GM11168 (cell line): ENCODE data around the gene CIART.

ENCODE experiments used
- in situ Hi-C: fragments of 300-500 bp; cut with MboI; formaldehyde crosslinking; loops from one replicate; pipeline ENCODE4 v1.12.0; 2022; ENCODE audit warnings: low sequenced_read_pairs; ENCODE audit not compliant: unreplicated experiment

Gene CIART

GRCh38 chr1:150259758-150260669 is 22.3 kb upstream of the CIART start:
- in situ Hi-C loops = no loop called here

GRCh38 chr1:150261367-150261766 is 21.0 kb upstream of the CIART start:
- in situ Hi-C loops = no loop called here

GRCh38 chr1:150262388-150263320 is 19.7 kb upstream of the CIART start:
- in situ Hi-C loops = no loop called here

- in situ Hi-C loops = no loop called here
Observed at GRCh38 chr1:150263549-150263948, 18.8 kb upstream of the CIART start.

GRCh38 chr1:150267896-150268295 is 14.5 kb upstream of the CIART start:
- in situ Hi-C loops = no loop called here

GRCh38 chr1:150268340-150268704 is 14.0 kb upstream of the CIART start:
- in situ Hi-C loops = no loop called here

- in situ Hi-C loops = no loop called here
Observed at GRCh38 chr1:150268705-150269403, 13.5 kb upstream of the CIART start, which contains the start of gene APH1A. APH1A (minus strand) TSS chr1:150269016; CDS start chr1:150268810, 206 bp downstream.

GRCh38 chr1:150269451-150269850 is 12.9 kb upstream of the CIART start:
- in situ Hi-C loops = no loop called here

- in situ Hi-C loops = no loop called here
Observed at GRCh38 chr1:150271291-150271959, 10.9 kb upstream of the CIART start.

GRCh38 chr1:150273311-150273710 is 9.0 kb upstream of the CIART start:
- in situ Hi-C loops = no loop called here

GRCh38 chr1:150280138-150280707 is 2.1 kb upstream of the CIART start:
- in situ Hi-C loops = no loop called here

GRCh38 chr1:150281221-150281757 is 1.1 kb upstream of the CIART start:
- in situ Hi-C loops = no loop called here

GRCh38 chr1:150282558-150282958 is 204 bp downstream of the CIART start:
- in situ Hi-C loops = no loop called here

- in situ Hi-C loops = no loop called here
Observed at GRCh38 chr1:150283260-150283659, 906 bp downstream of the CIART start.

- in situ Hi-C loops = no loop called here
Observed at GRCh38 chr1:150288382-150288781, 6.0 kb downstream of the CIART start.

- in situ Hi-C loops = no loop called here
Observed at GRCh38 chr1:150288822-150289221, 6.5 kb downstream of the CIART start.

GRCh38 chr1:150293433-150294253 is 11.3 kb downstream of the CIART start, which contains the start of gene MRPS21:
MRPS21 (plus strand) TSS chr1:150293861; CDS start chr1:150294367, 506 bp downstream.
- in situ Hi-C loops = no loop called here

- in situ Hi-C loops = no loop called here
Observed at GRCh38 chr1:150295476-150295875, 13.1 kb downstream of the CIART start.
